Vagina (tissue), 2 donors: ENCODE measurements around the gene ATR.

Source experiments
- CTCF ChIP-seq, 3 experiments: fragments of 450-650 bp in 2 of 3; fragments of 200-600 bp in 1 of 3; sonication (generic) in 1 of 3; IDR thresholded peaks; one replicate each; pipeline ENCODE4 v1.5.1; 2017 to 2019; ENCODE audit warnings: antibody characterized with exemption in 3 of 3, mild to moderate bottlenecking in 2 of 3, moderate library complexity in 2 of 3
- POLR2A ChIP-seq, 2 donors: fragments of 450-650 bp; IDR thresholded peaks; one replicate each; pipeline ENCODE4 v1.6.1; 2017; ENCODE audit warnings: antibody characterized with exemption in 2 of 2, mild to moderate bottlenecking in 2 of 2, moderate library complexity in 2 of 2
- POLR2AphosphoS5 ChIP-seq, 2 donors: sonication (generic); formaldehyde crosslinking; IDR thresholded peaks; one replicate each; pipeline ENCODE4 v1.9.0; 2017; ENCODE audit warnings: antibody characterized with exemption in 2 of 2, mild to moderate bottlenecking in 2 of 2, low read depth in 1 of 2; ENCODE audit not compliant: insufficient read depth in 1 of 2

- no peak for TF ChIP-seq CTCF (IDR thresholded peaks at IDR 0.05)
- TF ChIP-seq POLR2AphosphoS5 (IDR thresholded peaks at IDR 0.05; ENCODE audit: insufficient read depth in 1 of 2, low read depth in 1 of 2) = no peak
- no peak for TF ChIP-seq POLR2A (IDR thresholded peaks at IDR 0.05)
Observed at GRCh38 chr3:142576792-142577191, 1.7 kb downstream of the ATR start.
